ENCODE measurements around the gene NPR1.
"Not testable (repeated sequence)": the region's sequence is repeated elsewhere in the genome, so short reads cannot be mapped to it uniquely, and the experiment has no call there.

Gene NPR1

GRCh38 chr1:153669606-153670005 lies 8.9 kb upstream of the NPR1 start:
- Histone ChIP-seq H3K36me3 (ENCODE audit: control insufficient read depth, insufficient read depth, low read length) (peaks cover 16% of the 10 kb centered on the region), H3K27me3 (replicated peaks; ENCODE audit: control insufficient read depth, insufficient read depth, low read length) (no peaks in the 10 kb centered on the region), H3K4me3 (replicated peaks; ENCODE audit: low read depth, low read length) (peak overlapping the region; percentile 97)
- TF ChIP-seq, protein P1, sequence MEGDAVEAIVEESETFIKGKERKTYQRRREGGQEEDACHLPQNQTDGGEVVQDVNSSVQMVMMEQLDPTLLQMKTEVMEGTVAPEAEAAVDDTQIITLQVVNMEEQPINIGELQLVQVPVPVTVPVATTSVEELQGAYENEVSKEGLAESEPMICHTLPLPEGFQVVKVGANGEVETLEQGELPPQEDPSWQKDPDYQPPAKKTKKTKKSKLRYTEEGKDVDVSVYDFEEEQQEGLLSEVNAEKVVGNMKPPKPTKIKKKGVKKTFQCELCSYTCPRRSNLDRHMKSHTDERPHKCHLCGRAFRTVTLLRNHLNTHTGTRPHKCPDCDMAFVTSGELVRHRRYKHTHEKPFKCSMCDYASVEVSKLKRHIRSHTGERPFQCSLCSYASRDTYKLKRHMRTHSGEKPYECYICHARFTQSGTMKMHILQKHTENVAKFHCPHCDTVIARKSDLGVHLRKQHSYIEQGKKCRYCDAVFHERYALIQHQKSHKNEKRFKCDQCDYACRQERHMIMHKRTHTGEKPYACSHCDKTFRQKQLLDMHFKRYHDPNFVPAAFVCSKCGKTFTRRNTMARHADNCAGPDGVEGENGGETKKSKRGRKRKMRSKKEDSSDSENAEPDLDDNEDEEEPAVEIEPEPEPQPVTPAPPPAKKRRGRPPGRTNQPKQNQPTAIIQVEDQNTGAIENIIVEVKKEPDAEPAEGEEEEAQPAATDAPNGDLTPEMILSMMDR (IDR thresholded peaks at IDR 0.05; ENCODE audit: insufficient read depth, low read length, poor library complexity, severe bottlenecking), result no peak
- DNase-seq (ENCODE audit: extremely low read depth, insufficient read length), result no peak

GRCh38 chr1:153670257-153670858 lies 8.1 kb upstream of the NPR1 start:
- TF ChIP-seq, protein P1 (IDR thresholded peaks at IDR 0.05; ENCODE audit: insufficient read depth, low read length, poor library complexity, severe bottlenecking), result no peak
- H3K4me3 ChIP-seq (replicated peaks; ENCODE audit: low read depth, low read length), result peak overlapping the region; percentile 97
- no peak for DNase-seq (ENCODE audit: extremely low read depth, insufficient read length)
- H3K36me3 ChIP-seq (ENCODE audit: control insufficient read depth, insufficient read depth, low read length), result peaks cover 15% of the 10 kb centered on the region
- H3K27me3 ChIP-seq (replicated peaks; ENCODE audit: control insufficient read depth, insufficient read depth, low read length), result no peaks in the 10 kb centered on the region

- Histone ChIP-seq H3K4me3 (replicated peaks; ENCODE audit: low read depth, low read length) (peak within 1 kb of the TSS; percentile 97), H3K27me3 (replicated peaks; ENCODE audit: control insufficient read depth, insufficient read depth, low read length) (no peaks in the 10 kb centered on the region), H3K36me3 (ENCODE audit: control insufficient read depth, insufficient read depth, low read length) (peaks cover 11% of the 10 kb centered on the region)
- TF ChIP-seq, protein P1 (IDR thresholded peaks at IDR 0.05; ENCODE audit: insufficient read depth, low read length, poor library complexity, severe bottlenecking), result peak; percentile 22
- peak; percentile 93 for DNase-seq (ENCODE audit: extremely low read depth, insufficient read length)
Measured at GRCh38 chr1:153670859-153671627, 7.4 kb upstream of the NPR1 start, which contains the start of gene ILF2. Gene ILF2 (minus strand): TSS chr1:153670993. CDS start chr1:153670922, 71 bp downstream.

- H3K4me3 ChIP-seq (replicated peaks; ENCODE audit: low read depth, low read length), result peak overlapping the region; percentile 67
- DNase-seq (ENCODE audit: extremely low read depth, insufficient read length), result peak; percentile 52
- TF ChIP-seq, protein P1 (IDR thresholded peaks at IDR 0.05; ENCODE audit: insufficient read depth, low read length, poor library complexity, severe bottlenecking), result peak; percentile 9
- H3K27me3 ChIP-seq (replicated peaks; ENCODE audit: control insufficient read depth, insufficient read depth, low read length); H3K36me3 ChIP-seq (ENCODE audit: control insufficient read depth, insufficient read depth, low read length): not testable (repeated sequence)
Measured at GRCh38 chr1:153671628-153672353, 6.7 kb upstream of the NPR1 start.

DNA sequence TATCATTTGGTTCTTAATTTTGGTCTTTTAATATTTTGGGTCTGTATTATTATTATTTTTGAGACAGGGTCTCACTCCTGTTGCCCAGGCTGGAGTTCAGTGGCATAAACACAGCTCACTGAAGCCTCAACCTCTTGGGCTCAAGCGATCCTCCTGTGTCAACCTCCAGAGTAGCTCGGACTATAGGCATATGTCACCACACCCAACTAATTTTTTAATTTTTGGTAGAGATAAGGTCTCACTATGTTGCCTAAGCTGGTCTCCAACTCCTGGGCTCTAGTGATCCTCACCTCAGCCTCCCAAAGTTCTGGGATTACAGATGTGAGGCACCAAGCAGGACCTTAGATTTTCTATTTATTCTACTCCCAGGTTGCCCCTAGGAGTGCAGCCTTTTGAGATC lies 5.0 kb upstream of the NPR1 start:
- DNase-seq (ENCODE audit: extremely low read depth, insufficient read length), result no peak
- H3K27me3 ChIP-seq (replicated peaks; ENCODE audit: control insufficient read depth, insufficient read depth, low read length), result no peaks in the 10 kb centered on the region
- TF ChIP-seq, protein P1 (IDR thresholded peaks at IDR 0.05; ENCODE audit: insufficient read depth, low read length, poor library complexity, severe bottlenecking), result no peak
- peaks cover 2% of the 10 kb centered on the region for H3K36me3 ChIP-seq (ENCODE audit: control insufficient read depth, insufficient read depth, low read length)
- H3K4me3 ChIP-seq (replicated peaks; ENCODE audit: low read depth, low read length), result no peak overlapping the region

Measured in GM06990 (cell line).